Measurements from ENCODE around the gene FGFBP3. TPM values are rescaled to one million over a fixed set of nuclear protein-coding genes. Genes with fewer than 3 reads are reported as not detected.
A peak's percentile ranks its signal among the peaks of the same experiment; 100 is the strongest.

The FGFBP3 gene, protein sequence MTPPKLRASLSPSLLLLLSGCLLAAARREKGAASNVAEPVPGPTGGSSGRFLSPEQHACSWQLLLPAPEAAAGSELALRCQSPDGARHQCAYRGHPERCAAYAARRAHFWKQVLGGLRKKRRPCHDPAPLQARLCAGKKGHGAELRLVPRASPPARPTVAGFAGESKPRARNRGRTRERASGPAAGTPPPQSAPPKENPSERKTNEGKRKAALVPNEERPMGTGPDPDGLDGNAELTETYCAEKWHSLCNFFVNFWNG
- total RNA-seq (3.4 and 4.5 TPM in 2 replicates), polyA plus RNA-seq (0.56 and 0.58 TPM in 2 replicates), polyA minus RNA-seq (0.34 and 0.64 TPM in 2 replicates)
- total RNA-seq (2013) = 0.75 TPM

DNA sequence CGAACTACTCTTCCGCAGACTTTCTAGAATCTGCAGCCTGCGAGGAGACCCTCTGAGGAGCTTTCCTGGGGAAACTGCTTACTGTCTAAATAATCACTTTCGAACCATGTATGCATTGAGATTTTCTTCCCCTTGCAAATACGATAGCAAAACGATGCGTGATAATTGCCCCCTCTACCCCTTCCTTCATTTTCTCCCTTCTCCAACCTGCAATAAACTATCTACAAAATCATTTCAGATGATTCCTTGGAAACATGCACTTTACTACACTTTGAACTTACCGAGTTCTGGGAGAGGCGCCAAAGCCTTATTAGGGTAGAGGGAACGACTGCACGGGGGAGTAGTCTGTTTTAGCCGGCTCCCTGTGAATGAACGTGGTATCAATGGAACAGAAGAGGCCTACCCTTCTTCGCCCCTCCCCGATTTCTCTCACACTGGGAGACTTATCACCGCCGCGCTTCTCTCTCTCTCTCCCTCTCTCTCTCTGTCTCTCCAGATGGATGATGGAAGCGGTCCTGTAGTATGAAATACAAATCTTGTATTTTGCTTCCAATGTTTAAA, at the start of gene FGFBP3:
Gene FGFBP3, minus strand, starts transcription at position 370 of the 561 bp plus-strand sequence. CDS start 517 bp downstream, outside the sequence.
- Histone ChIP-seq H3K79me2 (ENCODE audit: control insufficient read depth, insufficient read depth, low read length) (no peaks in the 10 kb centered on the region), H3K27me3 (replicated peaks in 1 of 4; ENCODE audit: control extremely low read depth in 1 of 4, control insufficient read depth in 3 of 4, insufficient read depth in 4 of 4, low read length in 3 of 4) (no peaks in the 10 kb centered on the region), H3K27ac (ENCODE audit: low read length in 2 of 2) (peak within 1 kb of the TSS; percentile 9 to 52), H3K4me1 (ENCODE audit: control insufficient read depth in 2 of 2, insufficient read depth in 2 of 2, low read length in 2 of 2) (peaks cover 10 to 11% of the 10 kb centered on the region in 2 donors), H3K9ac (ENCODE audit: low read length) (peak within 1 kb of the TSS; percentile 75), H3K9me3 (ENCODE audit: control extremely low read depth in 1 of 3, control insufficient read depth in 2 of 3, insufficient read depth in 1 of 3, low read length in 2 of 3) (no peaks in the 10 kb centered on the region), H3K4me3 (ENCODE audit: control extremely low read depth in 1 of 5, extremely low read depth in 1 of 5, insufficient read depth in 1 of 5, low read depth in 2 of 5, low read length in 4 of 5) (peak within 1 kb of the TSS; percentile 61 to 75 (median 69)), H3K36me3 (replicated peaks in 1 of 2; ENCODE audit: control extremely low read depth in 1 of 2, control insufficient read depth in 1 of 2, extremely low read depth in 1 of 2, insufficient read depth in 2 of 2, low read length in 1 of 2) (no peaks in the 10 kb centered on the region), H4K20me1 (ENCODE audit: control insufficient read depth, insufficient read depth, low read length, poor library complexity, severe bottlenecking) (no peaks in the 10 kb centered on the region), H2AFZ (ENCODE audit: insufficient read depth, low read depth, low read length, poor library complexity, severe bottlenecking) (peak within 1 kb of the TSS; percentile 89), H3K4me2 (replicated peaks; ENCODE audit: low read depth, low read length, poor library complexity, severe bottlenecking) (peak within 1 kb of the TSS; percentile 96)
- CTCF ChIA-PET = interaction anchor here (0.8 to 2.5 kb wide), 10 partner anchors 9 to 998 kb away, joined by 3 to 25 read pairs (median 6); partner anchors contain the start of gene BTAF1
- no peak for ATAC-seq (ENCODE audit: low read depth)
- intact Hi-C loops (cut with micrococcal nuclease) = loop anchor here (5.0 kb wide), 1 partner anchor 707 kb away; no protein-coding TSS in a partner anchor
- TF ChIP-seq, protein P1, sequence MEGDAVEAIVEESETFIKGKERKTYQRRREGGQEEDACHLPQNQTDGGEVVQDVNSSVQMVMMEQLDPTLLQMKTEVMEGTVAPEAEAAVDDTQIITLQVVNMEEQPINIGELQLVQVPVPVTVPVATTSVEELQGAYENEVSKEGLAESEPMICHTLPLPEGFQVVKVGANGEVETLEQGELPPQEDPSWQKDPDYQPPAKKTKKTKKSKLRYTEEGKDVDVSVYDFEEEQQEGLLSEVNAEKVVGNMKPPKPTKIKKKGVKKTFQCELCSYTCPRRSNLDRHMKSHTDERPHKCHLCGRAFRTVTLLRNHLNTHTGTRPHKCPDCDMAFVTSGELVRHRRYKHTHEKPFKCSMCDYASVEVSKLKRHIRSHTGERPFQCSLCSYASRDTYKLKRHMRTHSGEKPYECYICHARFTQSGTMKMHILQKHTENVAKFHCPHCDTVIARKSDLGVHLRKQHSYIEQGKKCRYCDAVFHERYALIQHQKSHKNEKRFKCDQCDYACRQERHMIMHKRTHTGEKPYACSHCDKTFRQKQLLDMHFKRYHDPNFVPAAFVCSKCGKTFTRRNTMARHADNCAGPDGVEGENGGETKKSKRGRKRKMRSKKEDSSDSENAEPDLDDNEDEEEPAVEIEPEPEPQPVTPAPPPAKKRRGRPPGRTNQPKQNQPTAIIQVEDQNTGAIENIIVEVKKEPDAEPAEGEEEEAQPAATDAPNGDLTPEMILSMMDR (IDR thresholded peaks at IDR 0.05) = no peak
- TF ChIP-seq EZH2 (IDR thresholded peaks at IDR 0.05; ENCODE audit: borderline replicate concordance, insufficient read depth, low read depth, low read length, poor library complexity, severe bottlenecking) = no peak
- POLR2A ChIA-PET = interaction anchor here (2.6 kb wide), 1 partner anchor 15 kb away, joined by 9 read pairs; the partner anchor contains the start of gene BTAF1
- peaks cover 18% of the 10 kb centered on the region for H3K4me1 Mint-ChIP-seq
- WGBS (ENCODE audit: insufficient coverage) = 0% methylated on average over 7 of the region's 19 CpGs
- peak within 1 kb of the TSS; percentile 87 for H3K4me3 Mint-ChIP-seq
- peaks cover 7% of the 10 kb centered on the region for H3K27me3 Mint-ChIP-seq
- no peak for DNase-seq
- H3K27ac Mint-ChIP-seq = peak within 1 kb of the TSS; percentile 93
- H3K9me3 Mint-ChIP-seq (ENCODE audit: insufficient read depth) = no peaks in the 10 kb centered on the region

DNA sequence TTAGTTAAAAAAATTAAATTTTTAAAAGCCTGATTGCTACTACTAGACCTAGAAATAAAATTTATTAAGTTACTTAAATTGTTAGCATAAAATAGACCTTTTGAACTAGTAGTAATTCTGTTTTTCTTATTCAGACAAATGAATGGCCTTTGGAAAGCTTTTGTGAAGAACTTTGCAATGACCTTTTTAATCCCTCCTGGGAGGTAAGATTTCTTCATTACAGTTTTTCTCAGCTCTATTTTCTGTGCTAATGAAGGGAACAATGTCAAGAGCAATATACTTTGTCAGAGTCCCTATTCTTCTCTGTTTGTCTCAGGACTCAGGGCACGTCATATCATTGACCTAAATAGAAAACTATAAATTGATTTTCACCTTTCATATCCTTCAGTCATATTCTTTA, 47.8 kb upstream of the FGFBP3 start:
- CTCF ChIA-PET = interaction anchor here (0.7 to 1.4 kb wide), 2 partner anchors 9 to 44 kb away, joined by 3 read pairs; no protein-coding TSS in a partner anchor
- peaks cover 31 to 78% of the 10 kb centered on the region in 2 experiments for H3K36me3 ChIP-seq (replicated peaks in 1 of 2; ENCODE audit: control extremely low read depth in 1 of 2, control insufficient read depth in 1 of 2, extremely low read depth in 1 of 2, insufficient read depth in 2 of 2, low read length in 1 of 2)

More for the DNA sequence above, 47.8 kb upstream of the FGFBP3 start:
- H3K27me3 Mint-ChIP-seq = no peaks in the 10 kb centered on the region
- no CpG with 5 or more reads among the region's 1 CpG for WGBS (ENCODE audit: insufficient coverage)
- Histone ChIP-seq H3K79me2 (ENCODE audit: control insufficient read depth, insufficient read depth, low read length) (peaks cover 9% of the 10 kb centered on the region), H3K4me1 (ENCODE audit: control insufficient read depth in 2 of 2, insufficient read depth in 2 of 2, low read length in 2 of 2) (no peaks in the 10 kb centered on the region), H2AFZ (ENCODE audit: insufficient read depth, low read depth, low read length, poor library complexity, severe bottlenecking) (no peak overlapping the region), H3K4me3 (ENCODE audit: control extremely low read depth in 1 of 5, extremely low read depth in 1 of 5, insufficient read depth in 1 of 5, low read depth in 2 of 5, low read length in 4 of 5) (no peak overlapping the region), H3K9me3 (ENCODE audit: control extremely low read depth in 1 of 3, control insufficient read depth in 2 of 3, insufficient read depth in 1 of 3, low read length in 2 of 3) (no peaks in the 10 kb centered on the region), H3K9ac (ENCODE audit: low read length) (no peak overlapping the region), H3K27ac (ENCODE audit: low read length in 2 of 2) (no peak overlapping the region), H3K27me3 (replicated peaks in 1 of 4; ENCODE audit: control extremely low read depth in 1 of 4, control insufficient read depth in 3 of 4, insufficient read depth in 4 of 4, low read length in 3 of 4) (no peaks in the 10 kb centered on the region), H4K20me1 (ENCODE audit: control insufficient read depth, insufficient read depth, low read length, poor library complexity, severe bottlenecking) (peaks cover 8% of the 10 kb centered on the region), H3K4me2 (replicated peaks; ENCODE audit: low read depth, low read length, poor library complexity, severe bottlenecking) (no peak overlapping the region)
- ATAC-seq (ENCODE audit: low read depth) (no peak), DNase-seq (no peak)
- H3K9me3 Mint-ChIP-seq (ENCODE audit: insufficient read depth) = no peaks in the 10 kb centered on the region
- intact Hi-C loops (cut with micrococcal nuclease) = no loop called here
- no peak overlapping the region for H3K27ac Mint-ChIP-seq
- H3K4me1 Mint-ChIP-seq = no peaks in the 10 kb centered on the region
- POLR2A ChIA-PET = no interaction called here
- TF ChIP-seq EZH2 (IDR thresholded peaks at IDR 0.05; ENCODE audit: borderline replicate concordance, insufficient read depth, low read depth, low read length, poor library complexity, severe bottlenecking) = no peak
- TF ChIP-seq, protein P1 (IDR thresholded peaks at IDR 0.05) = no peak
- H3K4me3 Mint-ChIP-seq = no peak overlapping the region
